Effector CD4-positive, alpha-beta T cell (primary cell): ENCODE results near the gene ABLIM3.

ENCODE experiments used
- DNase-seq: peaks from one replicate; pipeline ENCODE4 v3.0.0-alpha.2; 2020

ABLIM3 gene

GRCh38 chr5:149221326-149221725 is 80.0 kb downstream of the ABLIM3 start:
- DNase-seq: no peak

GRCh38 chr5:149221731-149222342 is 80.5 kb downstream of the ABLIM3 start:
- DNase-seq: no peak

- DNase-seq: no peak
Observed at GRCh38 chr5:149223081-149223848, 82.0 kb downstream of the ABLIM3 start.

GRCh38 chr5:149224282-149224681 is 83.0 kb downstream of the ABLIM3 start:
- no peak for DNase-seq

GRCh38 chr5:149227168-149227826 is 86.0 kb downstream of the ABLIM3 start:
- no peak for DNase-seq

- DNase-seq: no peak
Observed at GRCh38 chr5:149228618-149229297, 87.5 kb downstream of the ABLIM3 start.

GRCh38 chr5:149229298-149229937 is 88.1 kb downstream of the ABLIM3 start:
- DNase-seq: no peak

- DNase-seq: no peak
Observed at GRCh38 chr5:149235841-149236240, 94.5 kb downstream of the ABLIM3 start.

GRCh38 chr5:149237662-149238061 is 96.4 kb downstream of the ABLIM3 start:
- no peak for DNase-seq

- no peak for DNase-seq
Observed at GRCh38 chr5:149238540-149238939, 97.2 kb downstream of the ABLIM3 start.

GRCh38 chr5:149239917-149240316 is 98.6 kb downstream of the ABLIM3 start:
- DNase-seq: no peak

- DNase-seq: peak; percentile 69
Observed at GRCh38 chr5:149240354-149240998, 99.2 kb downstream of the ABLIM3 start.

- DNase-seq: no peak
Observed at GRCh38 chr5:149242339-149242738, 101.0 kb downstream of the ABLIM3 start.

GRCh38 chr5:149246906-149247305 is 105.6 kb downstream of the ABLIM3 start:
- no peak for DNase-seq

- no peak for DNase-seq
Observed at GRCh38 chr5:149247726-149248125, 106.4 kb downstream of the ABLIM3 start.

- no peak for DNase-seq
Observed at GRCh38 chr5:149251546-149251945, 110.3 kb downstream of the ABLIM3 start.

GRCh38 chr5:149254506-149254905 is 113.2 kb downstream of the ABLIM3 start:
- DNase-seq: no peak

GRCh38 chr5:149256451-149256850 is 115.2 kb downstream of the ABLIM3 start:
- DNase-seq: no peak

GRCh38 chr5:149257131-149257530 is 115.8 kb downstream of the ABLIM3 start:
- DNase-seq: no peak

- DNase-seq: no peak
Observed at GRCh38 chr5:149257889-149258705, 116.8 kb downstream of the ABLIM3 start.

- DNase-seq: no peak
Observed at GRCh38 chr5:149260761-149261160, 119.5 kb downstream of the ABLIM3 start.
